Left lung (tissue), 10 donors: ENCODE results near the gene PRKCZ. TPM values are rescaled to one million over a fixed set of nuclear protein-coding genes. Genes with fewer than 3 reads are reported as not detected.

ENCODE experiments used
- ATAC-seq: fragments of 200-7000 bp; cut with Tn5 transposase; one replicate; pipeline ENCODE4 v1.9.1; 2020; ENCODE audit warnings: moderate library complexity
- DNase-seq, 4 donors: peaks; one replicate each; pipeline ENCODE4 v3.0.0-alpha.2; 2013 to 2020
- H3K27ac ChIP-seq, 2 donors: fragments of 200-600 bp; sonication (generic) in 1 of 2; one replicate each; pipeline versions ENCODE4 v1.5.0 to v1.8.0; 2020 to 2021
- H3K27me3 ChIP-seq, 2 donors: fragments of 200-600 bp; sonication (generic) in 1 of 2; one replicate each; pipeline versions ENCODE4 v1.5.0 to v1.8.0; 2020 to 2021
- H3K36me3 ChIP-seq, 2 donors: fragments of 200-600 bp; sonication (generic) in 1 of 2; one replicate each; pipeline versions ENCODE4 v1.5.0 to v1.8.0; 2020 to 2021
- H3K4me1 ChIP-seq, 2 donors: fragments of 200-600 bp; one replicate each; pipeline ENCODE4 v1.8.0; 2021
- H3K4me3 ChIP-seq, 2 donors: fragments of 200-600 bp; sonication (generic) in 1 of 2; one replicate each; pipeline versions ENCODE4 v1.5.0 to v1.8.0; 2020 to 2021; ENCODE audit warnings: mild to moderate bottlenecking in 1 of 2
- H3K9me3 ChIP-seq, 2 donors: fragments of 200-600 bp; sonication (generic) in 1 of 2; one replicate each; pipeline versions ENCODE4 v1.5.0 to v1.8.0; 2020 to 2021
- CTCF ChIP-seq, 2 donors: fragments of 200-600 bp; sonication (generic) in 1 of 2; IDR thresholded peaks; one replicate each; pipeline versions ENCODE4 v1.5.0 to v1.8.0; 2021; ENCODE audit warnings: antibody characterized with exemption in 2 of 2
- intact Hi-C, 2 donors: fragments of 100-400 bp; cut with DNase I; formaldehyde crosslinking; loops; one replicate each; pipeline versions ENCODE4 v1.11.2 to v1.14.2; 2022
- polyA plus RNA-seq, 6 donors: library from polyadenylated mRNA; unstranded; fragments of 120-200 nt; gene quantifications; one replicate each; pipeline ENCODE4 v1.2.1, GENCODE V29; 2013; ENCODE audit not compliant: insufficient read length in 6 of 6
- total RNA-seq, 2 donors: library from RNA; stranded (reverse); fragmentation: NEBNext Ultra II Directional; extraction: Animal tissue kit (Norgen Biotek cat#: 25700); gene quantifications; one replicate each; pipeline ENCODE4 v1.2.1, GENCODE V29; 2021
- donor health status: DM: no; HTN: yes; CAD: no.
- donor health status: DM: no; HTN: no; CAD: no.

The PRKCZ gene
- total and polyA plus RNA-seq, 8 donors = 37.5 to 129 (median 48.0) TPM

- Histone ChIP-seq H3K4me3 (no peak overlapping the region), H3K27ac (peak overlapping the region; percentile 71 to 84), H3K4me1 (peaks cover 25 to 59% of the 10 kb centered on the region in 2 donors), H3K27me3 (no peaks in the 10 kb centered on the region), H3K9me3 (no peaks in the 10 kb centered on the region), H3K36me3 (no peaks in the 10 kb centered on the region)
- no peak for DNase-seq
- intact Hi-C loops = no loop called here
- ATAC-seq = no peak
- no peak for TF ChIP-seq CTCF (IDR thresholded peaks at IDR 0.05)
Measured at GRCh38 chr1:2206813-2207487, 156.7 kb downstream of the PRKCZ start.

GRCh38 chr1:2208309-2209239, 158.4 kb downstream of the PRKCZ start:
- TF ChIP-seq CTCF (IDR thresholded peaks at IDR 0.05) = no peak
- intact Hi-C loops = no loop called here
- Histone ChIP-seq H3K9me3 (no peaks in the 10 kb centered on the region), H3K4me1 (peaks cover 40 to 73% of the 10 kb centered on the region in 2 donors), H3K27ac (peak overlapping the region; percentile 84 to 85), H3K4me3 (no peak overlapping the region), H3K27me3 (no peaks in the 10 kb centered on the region), H3K36me3 (no peaks in the 10 kb centered on the region)
- DNase-seq (peak in 3 of 4 donors; percentile 82 to 89 (median 86)), ATAC-seq (peak; percentile 56)

- Histone ChIP-seq H3K4me3 (no peak overlapping the region), H3K36me3 (no peaks in the 10 kb centered on the region), H3K27me3 (no peaks in the 10 kb centered on the region), H3K27ac (peak overlapping the region in 1 of 2 donors; percentile 20), H3K9me3 (no peaks in the 10 kb centered on the region), H3K4me1 (peaks cover 43 to 74% of the 10 kb centered on the region in 2 donors)
- DNase-seq = peak in 1 of 4 donors; percentile 71
- intact Hi-C loops = no loop called here
- no peak for ATAC-seq
- TF ChIP-seq CTCF (IDR thresholded peaks at IDR 0.05) = no peak
Measured at GRCh38 chr1:2209400-2210083, 159.3 kb downstream of the PRKCZ start.

- H3K27me3 ChIP-seq = no peaks in the 10 kb centered on the region
- peaks cover 47 to 78% of the 10 kb centered on the region in 2 donors for H3K4me1 ChIP-seq
- no peak overlapping the region for H3K4me3 ChIP-seq
- no peaks in the 10 kb centered on the region for H3K36me3 ChIP-seq
- ATAC-seq = no peak
- peak in 1 of 4 donors; percentile 64 for DNase-seq
- intact Hi-C loops = no loop called here
- no peaks in the 10 kb centered on the region for H3K9me3 ChIP-seq
- TF ChIP-seq CTCF (IDR thresholded peaks at IDR 0.05) = no peak
- peak overlapping the region in 1 of 2 donors; percentile 20 for H3K27ac ChIP-seq
Measured at GRCh38 chr1:2210084-2210653, 160.0 kb downstream of the PRKCZ start.
